B cell (primary cell): ENCODE data around the gene OGT.

Experiments
- CTCF ChIP-seq: fragments of 200-600 bp; IDR thresholded peaks from one replicate; pipeline ENCODE4 v1.8.0; 2022; ENCODE audit warnings: antibody characterized with exemption, mild to moderate bottlenecking
- EZH2 ChIP-seq: IDR thresholded peaks from 2 replicates; pipeline ENCODE4 v1.6.1; 2012; ENCODE audit warnings: borderline replicate concordance, low read depth, mild to moderate bottlenecking, moderate library complexity, low read length; ENCODE audit not compliant: insufficient read depth, poor library complexity, severe bottlenecking

GRCh38 chrX:71604796-71605568 is 72.1 kb downstream of the OGT start:
- TF ChIP-seq CTCF (no peak), EZH2 (no peak)
